GM12864 (cell line): ENCODE data around the gene NOL4.
"Not testable (repeated sequence)": the region's sequence is repeated elsewhere in the genome, so short reads cannot be mapped to it uniquely, and the experiment has no call there.

Experiments
- DNase-seq: peaks from one replicate; pipeline ENCODE4 v3.0.0-alpha.2; 2011; ENCODE audit warnings: low read depth
- H3K4me3 ChIP-seq: 2 replicates; pipeline ENCODE4 v1.5.1; 2011; ENCODE audit warnings: mild to moderate bottlenecking, low read depth, low read length, control low read depth
- TF ChIP-seq, protein P1 (sequence below): IDR thresholded peaks from 2 replicates; pipeline ENCODE4 v1.5.1; 2011; ENCODE audit warnings: low read depth, mild to moderate bottlenecking, moderate library complexity, low read length, control low read depth, inconsistent platforms; ENCODE audit errors: missing control alignments

NOL4 gene, protein sequence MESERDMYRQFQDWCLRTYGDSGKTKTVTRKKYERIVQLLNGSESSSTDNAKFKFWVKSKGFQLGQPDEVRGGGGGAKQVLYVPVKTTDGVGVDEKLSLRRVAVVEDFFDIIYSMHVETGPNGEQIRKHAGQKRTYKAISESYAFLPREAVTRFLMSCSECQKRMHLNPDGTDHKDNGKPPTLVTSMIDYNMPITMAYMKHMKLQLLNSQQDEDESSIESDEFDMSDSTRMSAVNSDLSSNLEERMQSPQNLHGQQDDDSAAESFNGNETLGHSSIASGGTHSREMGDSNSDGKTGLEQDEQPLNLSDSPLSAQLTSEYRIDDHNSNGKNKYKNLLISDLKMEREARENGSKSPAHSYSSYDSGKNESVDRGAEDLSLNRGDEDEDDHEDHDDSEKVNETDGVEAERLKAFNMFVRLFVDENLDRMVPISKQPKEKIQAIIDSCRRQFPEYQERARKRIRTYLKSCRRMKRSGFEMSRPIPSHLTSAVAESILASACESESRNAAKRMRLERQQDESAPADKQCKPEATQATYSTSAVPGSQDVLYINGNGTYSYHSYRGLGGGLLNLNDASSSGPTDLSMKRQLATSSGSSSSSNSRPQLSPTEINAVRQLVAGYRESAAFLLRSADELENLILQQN

DNA sequence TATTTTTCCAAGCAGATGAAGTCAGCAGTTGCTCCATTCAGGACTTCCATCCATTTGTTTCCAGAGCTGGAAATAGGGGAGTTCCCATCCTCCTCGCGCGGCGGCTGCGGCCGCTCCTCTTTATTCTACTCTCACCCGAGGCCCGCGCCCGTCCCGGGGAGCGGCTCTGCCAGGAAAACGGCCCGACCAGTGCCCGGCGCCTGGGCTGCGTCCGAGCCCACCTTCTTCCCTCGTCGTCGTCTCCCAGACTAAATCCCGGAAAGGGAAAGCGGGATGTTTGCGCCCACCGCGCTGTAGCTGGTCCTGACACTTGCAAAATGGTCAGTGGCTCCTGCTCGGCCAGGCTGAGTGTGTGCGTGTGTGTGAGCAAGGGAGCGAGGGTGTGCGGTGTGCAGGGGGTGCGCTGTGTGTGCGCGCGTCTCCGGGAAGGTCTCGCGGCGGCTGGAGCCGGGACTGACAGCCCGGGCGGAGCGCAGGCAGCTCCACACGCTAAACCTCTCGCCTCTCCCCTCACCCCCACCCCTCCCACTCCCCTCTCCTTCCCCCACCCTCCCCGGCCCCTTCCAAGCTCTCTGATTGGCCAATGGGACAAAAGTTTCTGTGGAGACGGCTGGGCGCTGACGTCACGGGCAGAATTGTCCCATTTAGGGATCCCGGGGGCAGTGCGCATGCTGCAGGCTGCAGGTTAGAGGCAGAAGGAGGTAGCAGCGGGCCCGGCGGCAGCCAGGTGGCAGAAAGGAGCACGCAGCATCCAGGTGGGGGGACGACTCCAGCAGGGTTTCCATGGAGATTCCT lies at the start of gene NOL4:
Gene NOL4, minus strand, starts transcription at position 491 of the 795 bp plus-strand sequence. CDS start 1,660 bp downstream, outside the sequence.
- DNase-seq, result no peak
- TF ChIP-seq, protein P1, sequence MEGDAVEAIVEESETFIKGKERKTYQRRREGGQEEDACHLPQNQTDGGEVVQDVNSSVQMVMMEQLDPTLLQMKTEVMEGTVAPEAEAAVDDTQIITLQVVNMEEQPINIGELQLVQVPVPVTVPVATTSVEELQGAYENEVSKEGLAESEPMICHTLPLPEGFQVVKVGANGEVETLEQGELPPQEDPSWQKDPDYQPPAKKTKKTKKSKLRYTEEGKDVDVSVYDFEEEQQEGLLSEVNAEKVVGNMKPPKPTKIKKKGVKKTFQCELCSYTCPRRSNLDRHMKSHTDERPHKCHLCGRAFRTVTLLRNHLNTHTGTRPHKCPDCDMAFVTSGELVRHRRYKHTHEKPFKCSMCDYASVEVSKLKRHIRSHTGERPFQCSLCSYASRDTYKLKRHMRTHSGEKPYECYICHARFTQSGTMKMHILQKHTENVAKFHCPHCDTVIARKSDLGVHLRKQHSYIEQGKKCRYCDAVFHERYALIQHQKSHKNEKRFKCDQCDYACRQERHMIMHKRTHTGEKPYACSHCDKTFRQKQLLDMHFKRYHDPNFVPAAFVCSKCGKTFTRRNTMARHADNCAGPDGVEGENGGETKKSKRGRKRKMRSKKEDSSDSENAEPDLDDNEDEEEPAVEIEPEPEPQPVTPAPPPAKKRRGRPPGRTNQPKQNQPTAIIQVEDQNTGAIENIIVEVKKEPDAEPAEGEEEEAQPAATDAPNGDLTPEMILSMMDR, result no peak
- H3K4me3 ChIP-seq, result no peak within 1 kb of the TSS

DNA sequence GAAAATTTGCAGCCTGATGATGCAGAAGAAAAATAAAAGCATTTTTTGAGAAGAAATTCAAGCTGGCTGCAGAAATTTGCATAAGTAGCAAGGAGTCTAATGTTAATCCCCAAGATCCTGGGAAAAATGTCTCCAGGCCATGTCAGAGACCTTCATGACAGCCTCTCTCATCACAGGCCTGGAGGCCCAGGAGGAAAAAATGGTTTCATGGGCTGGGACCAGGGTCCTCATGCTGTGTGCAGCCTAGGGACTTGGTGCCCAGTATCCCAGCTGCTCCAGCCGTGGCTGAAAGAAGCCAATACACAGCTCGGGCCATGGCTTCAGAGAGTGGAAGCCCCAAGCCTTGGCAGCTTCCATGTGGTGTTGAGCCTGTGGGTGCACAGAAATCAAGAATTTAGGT lies 41.3 kb upstream of the NOL4 start:
- DNase-seq, H3K4me3 ChIP-seq: not testable (repeated sequence)

DNA sequence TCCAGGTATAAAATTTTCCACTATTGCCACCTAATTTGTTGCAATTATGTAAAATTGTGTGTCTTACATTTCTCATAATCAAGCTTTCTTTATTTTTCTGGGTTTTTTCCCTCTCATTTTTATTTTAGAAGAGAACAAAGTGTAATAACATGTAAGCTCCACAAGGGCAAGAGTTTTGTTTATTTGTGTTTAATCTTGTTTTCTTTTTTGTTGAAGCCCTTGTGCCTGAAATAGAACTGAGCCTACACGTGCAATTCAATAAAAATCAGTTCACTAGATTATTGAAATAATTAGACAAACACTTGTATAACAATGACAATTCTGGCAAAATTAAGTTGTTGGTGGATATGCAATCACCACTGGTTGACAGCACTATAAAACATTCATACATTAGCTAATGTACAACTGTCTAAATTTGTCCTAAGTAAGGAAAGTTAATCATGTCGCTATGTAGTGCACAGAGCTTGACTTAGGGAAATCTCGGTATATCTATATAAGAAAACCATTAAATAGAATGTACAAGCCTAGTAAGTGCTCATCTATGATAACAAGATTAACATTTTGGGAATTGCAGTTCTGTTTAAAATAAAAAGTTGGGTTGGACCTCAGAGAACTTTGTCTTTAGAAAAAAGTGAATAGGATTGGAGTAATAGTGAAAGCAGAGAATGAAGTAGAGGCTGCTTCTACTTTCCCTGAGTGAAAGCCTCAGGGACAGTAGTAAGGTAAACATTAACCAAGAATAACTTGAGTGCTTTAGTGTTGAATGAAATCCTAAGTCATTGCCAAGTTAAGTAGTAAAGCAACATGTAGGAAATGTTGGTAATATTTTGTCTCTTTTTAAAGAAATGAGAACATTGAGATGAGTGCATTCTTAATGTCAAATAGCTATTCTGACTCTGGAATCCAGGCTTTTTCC lies 37.4 kb upstream of the NOL4 start:
- H3K4me3 ChIP-seq, result no peak overlapping the region
- DNase-seq, result no peak
- TF ChIP-seq, protein P1, result no peak

DNA sequence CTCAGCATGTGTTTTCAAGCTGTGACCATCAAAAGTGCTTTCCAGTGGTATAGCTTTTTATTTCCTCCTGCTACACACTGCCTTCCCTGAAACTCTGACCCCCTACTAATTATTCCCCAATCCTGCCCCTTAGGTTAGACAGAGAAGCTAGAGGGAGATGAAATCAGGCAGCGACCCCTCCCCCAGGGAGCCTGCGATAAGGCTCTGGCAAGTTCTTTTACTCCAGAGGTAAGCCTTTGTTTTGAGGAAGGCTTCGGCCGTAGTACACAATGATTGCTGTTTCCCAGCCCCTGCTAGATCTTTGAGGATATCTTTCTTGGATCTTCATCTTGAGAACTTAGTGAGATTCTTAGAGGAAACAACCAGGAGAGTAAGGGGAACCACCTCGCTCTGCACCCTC lies 33.5 kb upstream of the NOL4 start:
- H3K4me3 ChIP-seq, result no peak overlapping the region
- no peak for DNase-seq
- TF ChIP-seq, protein P1, result no peak

DNA sequence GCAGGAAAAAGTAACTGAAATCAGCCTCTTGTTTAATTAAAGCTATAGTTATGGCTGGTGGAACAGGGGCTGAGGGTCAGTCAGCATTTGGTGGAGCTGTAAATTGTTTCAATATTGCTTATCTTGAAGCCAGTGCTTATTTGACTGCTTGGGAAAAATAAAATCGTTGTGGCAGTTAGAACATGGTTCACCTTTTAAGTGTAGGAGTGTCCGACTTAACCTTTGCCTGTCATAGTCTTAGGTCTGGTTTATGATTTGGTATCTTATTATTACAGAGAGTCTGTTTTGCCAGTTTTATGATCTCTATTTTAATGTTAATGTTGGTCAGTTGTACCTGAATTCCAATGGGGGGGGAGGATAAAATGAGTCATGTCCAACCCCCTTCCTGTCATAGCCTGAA lies 27.2 kb upstream of the NOL4 start:
- TF ChIP-seq, protein P1, result no peak
- DNase-seq, result no peak

DNA sequence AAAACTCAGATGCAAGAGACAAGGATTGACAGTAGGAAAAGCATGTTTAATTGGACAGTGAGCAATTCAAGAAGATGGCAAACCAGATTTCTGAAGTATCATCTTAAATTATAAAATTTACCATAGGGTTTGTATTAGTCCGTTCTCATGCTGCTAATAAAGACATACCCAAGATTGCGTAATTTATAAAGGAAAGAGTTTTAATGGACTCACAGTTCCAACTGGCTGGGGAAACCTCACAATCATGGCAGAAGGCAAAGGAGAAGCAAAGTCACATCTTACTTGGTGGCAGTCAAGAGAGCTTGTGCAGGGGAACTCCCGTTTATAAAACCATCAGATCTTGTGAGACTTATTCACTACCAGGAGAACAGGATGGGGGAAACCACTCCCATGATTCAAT lies 24.0 kb upstream of the NOL4 start:
- no peak overlapping the region for H3K4me3 ChIP-seq
- no peak for DNase-seq
- TF ChIP-seq, protein P1, result no peak

More for the DNA sequence above, 27.2 kb upstream of the NOL4 start:
- H3K4me3 ChIP-seq, result no peak overlapping the region
